Endothelial cell of umbilical vein (primary cell): ENCODE data around the gene C17orf67. TPM values are rescaled to one million over a fixed set of nuclear protein-coding genes. Genes with fewer than 3 reads are reported as not detected.

Source experiments
- BruUV-seq: library from RNA; stranded (reverse); fragments of 400-500 nt; replicated peaks from 2 replicates; lab custom pipeline; 2021; lab: Mats Ljungman, UMichigan
- CTCF ChIA-PET: fragments of 300-600, 350-600 bp; sonication (Branson Sonifier 250); formaldehyde crosslinking; loops from one replicate; lab custom pipeline; 2021; ENCODE audit warnings: antibody characterized with exemption, inconsistent platforms; lab: Charles Lee
- POLR2A ChIA-PET: fragments of 300-600, 350-600 bp; sonication (Branson Sonifier 250); formaldehyde crosslinking; loops from one replicate; lab custom pipeline; 2021; ENCODE audit warnings: antibody characterized with exemption, inconsistent platforms; lab: Charles Lee
- DNase-seq: peaks from one replicate; pipeline ENCODE4 v3.0.0-alpha.2; 2011; ENCODE audit warnings: low read depth, low spot score
- FAIRE-seq: peaks from 2 replicates; lab custom pipeline; 2011; peaks lifted over from hg19 to GRCh38; lab: Jason Lieb, UNC
- H2AFZ ChIP-seq: 2 replicates; pipeline ENCODE4 v1.6.0; 2012; ENCODE audit warnings: low read depth, low read length, control low read depth, inconsistent platforms
- H3K27ac ChIP-seq: 2 replicates; pipeline ENCODE4 v1.5.1; 2011; ENCODE audit warnings: low read depth, mild to moderate bottlenecking, control low read depth, low read length, moderate library complexity; ENCODE audit not compliant: insufficient read depth
- H3K27me3 ChIP-seq, 2 experiments: 2 replicates each; pipeline versions ENCODE4 v1.6.0 to v1.6.1; 2011; ENCODE audit warnings: low read length in 2 of 2, mixed read lengths in 1 of 2; ENCODE audit not compliant: control insufficient read depth in 2 of 2, insufficient read depth in 2 of 2
- H3K36me3 ChIP-seq, 2 experiments: 2 replicates in 1 of 2; 3 replicates in 1 of 2; pipeline ENCODE4 v1.5.1; 2011; ENCODE audit warnings: low read length in 2 of 2, mild to moderate bottlenecking in 1 of 2, moderate library complexity in 1 of 2; ENCODE audit not compliant: control insufficient read depth in 2 of 2, insufficient read depth in 2 of 2; ENCODE audit errors: extremely low read depth in 1 of 2
- H3K4me1 ChIP-seq: 3 replicates; pipeline ENCODE4 v1.5.1; 2011; ENCODE audit warnings: mild to moderate bottlenecking, low read length; ENCODE audit not compliant: control insufficient read depth, insufficient read depth; ENCODE audit errors: extremely low read depth
- H3K4me2 ChIP-seq: 2 replicates; pipeline ENCODE4 v1.6.1; 2011; ENCODE audit warnings: low read length, control low read depth, mixed read lengths; ENCODE audit not compliant: insufficient read depth
- H3K4me3 ChIP-seq, 3 experiments: fragments of 200-600 bp in 1 of 3; sonication (generic), shearing (Covaris generic) in 1 of 3; replicated peaks in 1 of 3; 2 replicates each; pipeline ENCODE4 v1.5.1; 2011 to 2016; ENCODE audit warnings: control low read depth in 3 of 3, low read length in 3 of 3, mild to moderate bottlenecking in 2 of 3, inconsistent platforms in 1 of 3, low read depth in 1 of 3, moderate library complexity in 1 of 3; ENCODE audit not compliant: insufficient read depth in 1 of 3
- H3K79me2 ChIP-seq: 2 replicates; pipeline ENCODE4 v1.6.0; 2012; ENCODE audit warnings: low read length, inconsistent platforms; ENCODE audit not compliant: control insufficient read depth, insufficient read depth
- H3K9ac ChIP-seq: replicated peaks from 2 replicates; pipeline ENCODE3; 2011; ENCODE audit warnings: low read length, control low read depth; ENCODE audit not compliant: insufficient read depth; ENCODE audit errors: extremely low read depth
- H3K9me1 ChIP-seq: replicated peaks from 3 replicates; pipeline ENCODE4 v1.6.0; 2011; ENCODE audit warnings: mild to moderate bottlenecking, low read length; ENCODE audit not compliant: control insufficient read depth, insufficient read depth; ENCODE audit errors: extremely low read depth
- H3K9me3 ChIP-seq: replicated peaks from 2 replicates; pipeline ENCODE4 v1.5.1; 2012; ENCODE audit warnings: low read length, inconsistent platforms; ENCODE audit not compliant: control insufficient read depth, insufficient read depth
- H4K20me1 ChIP-seq: replicated peaks from 2 replicates; pipeline ENCODE3; 2011; ENCODE audit warnings: mild to moderate bottlenecking, low read length; ENCODE audit not compliant: control insufficient read depth, insufficient read depth; ENCODE audit errors: extremely low read depth
- EZH2 ChIP-seq: IDR thresholded peaks from 2 replicates; pipeline ENCODE4 v1.6.1; 2012; ENCODE audit warnings: borderline replicate concordance, low read depth, mild to moderate bottlenecking, moderate library complexity, low read length, inconsistent platforms; ENCODE audit not compliant: severe bottlenecking
- FOS ChIP-seq: IDR thresholded peaks from 2 replicates; pipeline ENCODE4 v1.6.1; 2011; ENCODE audit warnings: mild to moderate bottlenecking, low read length, moderate library complexity, borderline replicate concordance; ENCODE audit not compliant: insufficient read depth
- GATA2 ChIP-seq: IDR thresholded peaks from 2 replicates; pipeline ENCODE4 v1.7.0; 2011; ENCODE audit warnings: low read depth, mild to moderate bottlenecking, moderate library complexity, mixed read lengths, low read length; ENCODE audit not compliant: insufficient read length, insufficient read depth
- JUN ChIP-seq: IDR thresholded peaks from 2 replicates; pipeline ENCODE4 v1.6.1; 2011; ENCODE audit warnings: borderline replicate concordance, low read depth; ENCODE audit not compliant: insufficient read length, insufficient read depth
- MYC ChIP-seq: IDR thresholded peaks from one replicate; pipeline ENCODE4 v1.6.1; 2011; ENCODE audit warnings: mild to moderate bottlenecking, low read depth, low read length
- POLR2A ChIP-seq: IDR thresholded peaks from 2 replicates; pipeline ENCODE4 v1.6.1; 2012; ENCODE audit warnings: low read depth, mild to moderate bottlenecking, control low read depth, low read length
- POLR2AphosphoS5 ChIP-seq: IDR thresholded peaks from 2 replicates; pipeline ENCODE4 v1.6.1; 2012; ENCODE audit warnings: low read depth, mild to moderate bottlenecking, control low read depth, low read length, moderate library complexity; ENCODE audit not compliant: insufficient read depth
- dilution Hi-C: fragments of 300-500 bp; cut with MboI; formaldehyde crosslinking; loops from one replicate; pipeline ENCODE4 v1.15.0; 2019; ENCODE audit warnings: low sequenced_read_pairs; ENCODE audit not compliant: extremely low pct_ligation_motif_present
- intact Hi-C: fragments of 100-400 bp; cut with micrococcal nuclease; formaldehyde crosslinking; loops from one replicate; pipeline ENCODE4 v1.10.0; 2022
- polyA plus RNA-seq, 4 experiments: library from polyadenylated mRNA; depleted of rRNA in 3 of 4; stranded (reverse) in 3 of 4; unstranded in 1 of 4; fragments of >200 nt; gene quantifications; 2 replicates each; pipeline versions ENCODE4 v1.2.1 to v1.2.3, GENCODE V29; 2011 to 2012; ENCODE audit warnings: missing spikeins in 1 of 4
- total RNA-seq: library from RNA; stranded (reverse); gene quantifications from 2 replicates; pipeline ENCODE4 v1.2.3, GENCODE V29; 2021
- TF ChIP-seq, protein P1 (sequence below): IDR thresholded peaks from 2 replicates; pipeline ENCODE4 v1.6.1; 2011; ENCODE audit not compliant: insufficient read depth, insufficient read length
- TF ChIP-seq, protein P2 (sequence below), 2 donors: IDR thresholded peaks; 1 replicate in 1 of 2; 2 replicates in 1 of 2; pipeline ENCODE4 v1.5.1; 2011; ENCODE audit warnings: low read length in 2 of 2, mild to moderate bottlenecking in 2 of 2, moderate library complexity in 2 of 2, control low read depth in 1 of 2, inconsistent platforms in 1 of 2, low read depth in 1 of 2; ENCODE audit not compliant: insufficient read depth in 1 of 2; ENCODE audit errors: extremely low read depth in 1 of 2

C17orf67 gene
- total and polyA plus RNA-seq, 2 donors (not counting 3 experiments of a cell fraction or from before 2014, with no cell fraction given): 1.9 to 5.8 TPM

DNA sequence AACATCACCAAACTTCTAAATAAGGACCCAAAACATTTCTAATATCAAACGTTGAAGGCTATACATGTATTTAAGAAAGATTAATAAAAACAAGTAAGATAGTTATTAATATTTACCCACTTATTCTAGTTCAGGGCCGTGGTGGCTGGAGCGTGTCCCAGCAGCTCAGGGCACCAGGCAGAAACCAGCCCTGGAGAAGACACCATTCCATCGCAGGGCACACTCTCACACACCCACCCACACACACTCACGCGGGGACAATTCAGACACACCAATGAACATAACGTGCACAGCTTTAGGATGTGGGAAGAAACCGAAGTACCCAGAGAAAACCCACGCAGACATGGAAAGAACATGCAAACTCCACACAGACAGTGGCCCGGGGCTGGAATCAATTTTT lies 13.5 kb downstream of the C17orf67 start:
- ChIA-PET POLR2A (no interaction called here), CTCF (interaction anchor here (0.6 to 8.4 kb wide), 54 partner anchors 9 to 320 kb away, joined by 3 to 148 read pairs (median 5); partner anchors contain the start of genes C17orf67, COIL, DGKE and NOG)
- Histone ChIP-seq H3K9me3 (no peaks in the 10 kb centered on the region), H3K4me2 (no peak overlapping the region), H2AFZ (no peak overlapping the region), H3K79me2 (no peaks in the 10 kb centered on the region), H3K4me3 (no peak overlapping the region), H3K36me3 (no peaks in the 10 kb centered on the region), H3K9ac (no peak overlapping the region), H3K9me1 (no peaks in the 10 kb centered on the region), H3K27ac (no peak overlapping the region), H3K4me1 (peaks cover 24% of the 10 kb centered on the region), H4K20me1 (no peaks in the 10 kb centered on the region), H3K27me3 (no peaks in the 10 kb centered on the region)
- dilution Hi-C loops (no loop called here), intact Hi-C loops (loop anchor here (5.0 kb wide), 1 partner anchor 228 kb away; the partner anchor contains the start of gene NOG)
- no TSS peak for BruUV-seq
- FAIRE-seq (no peak), DNase-seq (no peak)
- no peak for TF ChIP-seq POLR2A
- TF ChIP-seq JUN: no peak
- TF ChIP-seq, protein P1, sequence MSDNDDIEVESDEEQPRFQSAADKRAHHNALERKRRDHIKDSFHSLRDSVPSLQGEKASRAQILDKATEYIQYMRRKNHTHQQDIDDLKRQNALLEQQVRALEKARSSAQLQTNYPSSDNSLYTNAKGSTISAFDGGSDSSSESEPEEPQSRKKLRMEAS: no peak
- TF ChIP-seq FOS: no peak
- TF ChIP-seq EZH2: no peak
- no peak for TF ChIP-seq POLR2AphosphoS5
- TF ChIP-seq GATA2: no peak
- TF ChIP-seq, protein P2, sequence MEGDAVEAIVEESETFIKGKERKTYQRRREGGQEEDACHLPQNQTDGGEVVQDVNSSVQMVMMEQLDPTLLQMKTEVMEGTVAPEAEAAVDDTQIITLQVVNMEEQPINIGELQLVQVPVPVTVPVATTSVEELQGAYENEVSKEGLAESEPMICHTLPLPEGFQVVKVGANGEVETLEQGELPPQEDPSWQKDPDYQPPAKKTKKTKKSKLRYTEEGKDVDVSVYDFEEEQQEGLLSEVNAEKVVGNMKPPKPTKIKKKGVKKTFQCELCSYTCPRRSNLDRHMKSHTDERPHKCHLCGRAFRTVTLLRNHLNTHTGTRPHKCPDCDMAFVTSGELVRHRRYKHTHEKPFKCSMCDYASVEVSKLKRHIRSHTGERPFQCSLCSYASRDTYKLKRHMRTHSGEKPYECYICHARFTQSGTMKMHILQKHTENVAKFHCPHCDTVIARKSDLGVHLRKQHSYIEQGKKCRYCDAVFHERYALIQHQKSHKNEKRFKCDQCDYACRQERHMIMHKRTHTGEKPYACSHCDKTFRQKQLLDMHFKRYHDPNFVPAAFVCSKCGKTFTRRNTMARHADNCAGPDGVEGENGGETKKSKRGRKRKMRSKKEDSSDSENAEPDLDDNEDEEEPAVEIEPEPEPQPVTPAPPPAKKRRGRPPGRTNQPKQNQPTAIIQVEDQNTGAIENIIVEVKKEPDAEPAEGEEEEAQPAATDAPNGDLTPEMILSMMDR (IDR thresholded peaks at IDR 0.05; ENCODE audit: extremely low read depth in 1 of 2, insufficient read depth in 1 of 2, low read depth in 1 of 2, low read length in 2 of 2): no peak
- TF ChIP-seq MYC: no peak
